Fibroblast of gingiva (primary cell): ENCODE measurements around the gene CDR2L.

Experiments used
- DNase-seq: peaks from one replicate; pipeline ENCODE4 v3.0.0-alpha.2; 2011; ENCODE audit warnings: low read depth

Gene CDR2L

DNA sequence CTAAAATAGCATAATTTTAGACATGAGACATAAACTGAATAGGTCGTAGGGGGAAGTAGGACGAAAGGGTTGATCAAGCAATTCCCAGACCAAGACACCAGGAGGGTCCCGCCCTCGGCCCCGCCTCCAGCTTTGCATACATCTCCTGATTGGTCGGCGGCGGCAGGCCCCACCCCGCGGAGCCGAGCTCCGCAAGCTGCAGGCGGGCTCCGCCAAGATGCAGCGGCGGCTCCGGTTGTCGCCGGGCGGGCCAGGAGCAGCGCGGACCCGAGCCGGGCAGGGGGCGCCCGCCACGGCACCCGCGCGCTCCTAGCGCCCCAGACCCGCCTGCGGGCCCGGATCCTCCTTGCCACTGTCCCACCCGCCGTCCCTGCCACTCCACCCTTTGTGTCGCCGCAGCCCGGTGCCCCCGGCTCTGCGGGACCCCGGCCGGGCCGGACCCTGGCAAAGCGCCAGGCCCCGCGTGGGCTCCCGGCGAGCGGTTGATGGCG, at the start of gene CDR2L:
CDR2L (plus strand) TSS at position 215 of the 491 bp plus-strand sequence. CDS start 412 bp downstream, outside the sequence.
- DNase-seq, result peak; percentile 92

DNA sequence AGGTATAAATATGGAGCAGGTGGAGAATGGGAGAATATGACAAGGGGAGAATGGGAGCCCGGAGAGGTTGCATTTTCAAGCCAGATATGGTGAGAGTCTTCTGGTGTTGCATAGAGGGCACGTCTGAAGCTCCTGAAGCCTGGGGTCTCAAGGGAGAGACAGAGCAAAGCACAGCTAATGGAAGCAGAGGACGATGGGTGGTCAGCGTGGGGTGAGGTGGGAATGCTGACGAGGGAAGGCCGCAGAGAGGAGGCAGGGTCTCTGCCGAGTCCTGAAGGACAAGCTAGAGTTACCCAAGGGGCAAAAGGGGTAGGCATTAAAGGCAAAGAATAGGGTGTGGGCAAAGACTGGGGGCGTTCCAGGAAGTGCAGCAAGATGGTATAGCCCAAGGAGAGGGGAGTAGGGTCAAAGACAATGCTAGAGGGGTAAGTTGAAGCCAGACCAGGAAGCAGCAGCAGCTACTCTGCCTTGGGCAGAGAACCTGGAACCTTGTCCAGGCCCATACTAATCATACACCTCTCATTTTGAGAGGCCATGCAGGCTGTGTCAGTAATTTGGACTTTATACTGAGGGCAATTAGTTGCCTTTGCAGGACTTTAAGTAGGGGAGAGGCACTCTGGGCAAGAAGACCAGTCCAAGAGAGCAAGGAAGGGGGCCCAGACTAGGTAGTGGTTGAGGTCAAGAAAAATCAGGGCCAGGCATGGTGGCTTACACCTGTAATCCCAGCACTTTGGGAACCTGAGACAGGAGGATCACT, 49.1 kb upstream of the CDR2L start:
- DNase-seq, result no peak

DNA sequence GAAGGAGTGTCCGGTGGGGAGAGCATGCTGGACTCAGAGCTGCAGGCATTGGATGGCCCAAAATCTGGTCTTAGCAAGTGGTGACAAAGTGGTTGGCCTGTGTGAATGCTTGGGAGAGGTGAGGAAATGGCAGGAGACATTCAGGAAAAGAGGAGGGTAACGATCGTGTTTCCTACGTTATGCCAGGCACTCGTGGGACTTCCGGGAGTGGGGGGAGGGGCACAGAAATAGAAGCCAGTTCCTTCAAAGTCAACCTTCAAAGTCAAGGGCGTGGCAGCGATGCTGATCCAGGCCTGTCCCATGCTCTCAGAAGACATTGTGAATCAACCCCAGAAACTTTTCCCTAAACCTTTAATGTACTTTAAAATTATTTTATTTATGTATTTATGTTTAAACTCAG, 47.9 kb upstream of the CDR2L start:
- DNase-seq, result no peak

- no peak for DNase-seq
These were observed 46.2 kb upstream of the CDR2L start for GRCh38 chr17:74941128-74941725.

GRCh38 chr17:74943808-74944522, 43.5 kb upstream of the CDR2L start:
- no peak for DNase-seq

DNA sequence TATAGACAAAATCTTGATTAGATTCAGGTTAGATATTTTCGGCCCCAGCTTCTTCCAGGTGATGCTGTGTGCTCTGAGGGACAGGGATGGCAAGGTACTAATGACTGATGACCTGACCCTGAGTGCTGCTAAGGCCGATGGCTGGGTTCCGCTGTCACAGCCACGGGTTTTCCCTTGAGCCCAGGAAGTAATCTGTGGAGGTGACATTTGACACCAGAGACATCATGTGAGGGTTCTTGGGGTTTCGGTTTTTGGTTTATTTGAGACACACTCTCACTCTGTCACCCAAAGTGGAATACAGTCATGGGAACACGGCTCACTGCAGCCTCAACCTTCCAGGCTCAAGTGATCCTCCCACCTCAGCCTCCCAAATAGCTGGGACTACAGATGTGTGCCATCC, 41.9 kb upstream of the CDR2L start:
- no peak for DNase-seq

- DNase-seq, result no peak
These were observed 40.8 kb upstream of the CDR2L start for GRCh38 chr17:74946641-74947040.

DNA sequence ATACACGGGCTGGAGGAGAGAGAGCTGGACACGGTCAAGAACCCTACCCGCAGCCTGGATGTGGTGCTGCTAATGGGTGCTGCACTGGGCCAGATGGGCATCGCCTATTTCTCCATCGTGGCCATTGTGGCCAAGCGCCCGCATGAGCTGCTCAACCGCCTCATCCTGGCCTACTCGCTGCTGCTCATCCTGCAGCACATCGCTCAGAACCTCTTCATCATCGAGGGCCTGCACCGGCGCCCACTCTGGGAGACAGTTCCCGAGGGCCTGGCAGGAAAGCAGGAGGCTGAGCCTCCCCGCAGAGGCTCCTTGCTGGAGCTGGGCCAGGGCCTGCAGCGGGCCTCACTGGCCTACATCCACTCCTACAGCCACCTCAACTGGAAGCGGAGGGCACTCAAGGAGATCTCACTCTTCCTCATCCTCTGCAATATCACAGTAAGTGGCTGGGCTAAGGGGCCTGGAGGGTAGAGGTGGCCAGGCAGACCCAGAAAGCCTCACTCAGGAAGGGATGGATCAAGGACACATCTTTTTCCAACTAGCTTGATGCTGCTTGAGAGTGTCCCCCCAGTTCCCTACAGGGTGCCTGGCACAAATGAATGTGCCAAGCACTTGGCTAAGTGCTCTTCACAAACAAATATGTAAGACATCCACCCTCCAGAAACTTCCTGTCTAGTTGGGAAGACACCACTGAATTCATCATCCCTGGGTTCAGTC, 40.2 kb upstream of the CDR2L start:
- no peak for DNase-seq

- DNase-seq, result no peak
These were observed 37.8 kb upstream of the CDR2L start for GRCh38 chr17:74949455-74950115.

GRCh38 chr17:74950207-74950606, 37.2 kb upstream of the CDR2L start:
- DNase-seq, result no peak

DNA sequence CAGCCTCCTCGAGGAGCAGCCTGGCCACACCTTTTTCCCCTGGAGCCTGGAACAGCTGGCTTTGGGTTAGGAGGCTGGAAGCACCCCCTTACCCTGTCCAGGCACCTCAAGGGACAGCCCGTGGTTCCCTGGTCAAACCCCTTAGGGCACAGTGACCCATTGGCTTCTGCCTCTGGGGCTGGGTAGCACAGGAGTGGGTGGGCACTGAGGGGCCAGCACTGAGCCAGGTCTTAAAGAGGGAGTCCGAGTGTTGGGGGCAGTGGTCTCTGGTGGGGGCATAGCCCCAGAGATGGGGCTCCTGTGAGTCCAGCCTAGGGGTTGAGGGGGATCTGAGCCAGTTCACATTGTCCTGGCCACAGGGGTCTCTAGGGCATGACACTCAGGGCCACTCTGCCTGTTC, 36.4 kb upstream of the CDR2L start:
- no peak for DNase-seq

- no peak for DNase-seq
These were observed 35.6 kb upstream of the CDR2L start for GRCh38 chr17:74951680-74952421.

GRCh38 chr17:74952431-74953133, 34.9 kb upstream of the CDR2L start:
- DNase-seq, result no peak

- DNase-seq, result no peak
These were observed 34.2 kb upstream of the CDR2L start for GRCh38 chr17:74953134-74953687.

- no peak for DNase-seq
These were observed 33.3 kb upstream of the CDR2L start for GRCh38 chr17:74954115-74954514.

- DNase-seq, result no peak
These were observed 32.6 kb upstream of the CDR2L start for GRCh38 chr17:74954665-74955421.

DNA sequence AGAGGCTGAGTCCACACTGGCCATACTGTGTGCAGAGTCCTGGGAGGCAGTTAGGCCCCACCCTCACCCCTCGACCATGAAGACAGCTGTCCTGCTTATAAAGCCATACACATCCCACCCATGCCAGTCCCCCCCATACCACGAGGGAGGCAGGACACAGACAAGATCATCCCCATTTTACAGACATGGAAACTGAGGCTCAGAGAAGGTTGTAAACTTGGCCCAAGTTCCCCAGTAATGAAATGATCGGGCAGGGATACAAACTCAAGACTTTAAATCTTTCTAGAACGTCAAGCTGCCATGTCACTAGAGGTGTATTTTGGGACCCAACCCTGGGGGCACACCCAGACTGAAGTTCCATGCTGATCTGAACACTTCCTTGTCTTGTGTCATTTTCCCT, 31.3 kb upstream of the CDR2L start:
- DNase-seq, result no peak

DNA sequence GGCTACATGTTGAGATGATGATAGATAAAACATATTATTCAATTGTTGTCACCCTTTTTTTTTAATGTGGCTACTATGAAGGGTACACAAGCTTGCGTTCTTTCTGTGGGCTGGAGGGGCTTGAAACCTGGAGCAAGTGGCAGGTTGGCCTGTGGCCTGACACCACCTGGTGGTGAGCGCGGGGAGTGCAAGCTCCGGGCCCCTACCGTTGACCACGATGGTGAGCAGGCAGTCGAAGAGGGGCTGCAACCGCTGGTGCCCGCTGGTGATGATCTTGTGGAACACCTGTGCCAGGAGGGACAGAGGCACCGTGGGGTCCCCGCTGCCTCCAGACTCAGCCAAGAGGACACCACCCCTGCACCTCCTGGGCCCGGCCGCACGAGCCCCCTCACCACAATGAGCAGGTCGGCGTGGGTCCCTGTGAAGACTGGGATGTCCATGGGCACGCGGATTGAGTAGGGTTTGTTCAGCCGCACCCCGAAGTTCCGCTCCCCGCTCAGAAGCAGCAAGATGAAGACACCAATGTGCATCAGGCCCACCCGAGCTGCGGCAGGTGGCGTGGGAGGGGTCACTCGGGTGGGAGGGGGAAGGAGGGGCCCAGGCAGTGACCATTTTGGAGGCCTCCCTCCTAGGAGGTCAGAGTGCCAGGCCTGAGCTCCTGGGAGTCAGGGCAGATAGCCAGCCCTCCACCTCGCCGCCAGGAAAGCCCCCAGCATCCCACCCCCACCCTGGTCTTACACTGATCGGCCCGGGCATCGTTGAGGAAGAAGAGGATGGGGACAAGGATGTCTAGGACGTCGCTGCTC, 29.3 kb upstream of the CDR2L start:
- no peak for DNase-seq
